ENCODE results near the gene DRAP1.

DNA sequence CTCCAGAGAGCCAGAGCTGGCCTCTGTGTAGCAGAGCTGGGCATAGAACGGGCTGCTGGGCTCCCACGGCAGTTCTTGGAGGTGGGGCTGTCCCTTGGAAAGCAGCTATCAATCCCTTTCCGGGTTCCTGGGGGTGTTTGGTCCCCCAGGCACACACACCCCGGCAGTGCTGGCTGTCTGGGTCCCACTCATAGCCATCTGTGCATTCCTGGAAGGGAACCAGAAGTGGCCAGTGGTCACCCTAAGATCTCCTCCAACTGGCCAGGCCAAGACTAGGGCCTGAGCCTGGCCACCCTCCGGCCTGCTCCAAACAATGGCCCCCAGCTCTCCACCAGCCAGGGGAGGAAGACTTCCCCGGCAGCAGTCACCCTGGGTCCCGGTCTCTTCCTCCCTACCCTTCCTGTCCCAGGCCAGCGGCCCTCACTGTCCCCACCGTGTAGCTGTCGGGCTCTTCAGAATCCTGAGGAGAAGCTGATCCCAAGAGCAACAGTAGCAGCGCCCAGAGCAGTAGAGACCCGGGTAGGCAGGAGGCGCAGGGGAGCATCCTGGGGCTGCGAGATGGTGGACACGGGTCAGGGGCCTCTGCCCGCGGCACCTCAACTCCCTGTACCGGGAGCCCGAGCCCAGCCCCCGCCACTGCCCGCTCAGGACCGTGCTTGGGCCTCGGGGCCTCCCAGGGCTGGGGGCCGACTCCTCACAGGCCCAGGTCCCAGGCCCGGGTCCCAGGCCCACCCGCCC lies 47.2 kb upstream of the DRAP1 start:
- TF ChIP-seq POLR2A (IDR thresholded peaks at IDR 0.05): no peak
- TF ChIP-seq, protein P1, sequence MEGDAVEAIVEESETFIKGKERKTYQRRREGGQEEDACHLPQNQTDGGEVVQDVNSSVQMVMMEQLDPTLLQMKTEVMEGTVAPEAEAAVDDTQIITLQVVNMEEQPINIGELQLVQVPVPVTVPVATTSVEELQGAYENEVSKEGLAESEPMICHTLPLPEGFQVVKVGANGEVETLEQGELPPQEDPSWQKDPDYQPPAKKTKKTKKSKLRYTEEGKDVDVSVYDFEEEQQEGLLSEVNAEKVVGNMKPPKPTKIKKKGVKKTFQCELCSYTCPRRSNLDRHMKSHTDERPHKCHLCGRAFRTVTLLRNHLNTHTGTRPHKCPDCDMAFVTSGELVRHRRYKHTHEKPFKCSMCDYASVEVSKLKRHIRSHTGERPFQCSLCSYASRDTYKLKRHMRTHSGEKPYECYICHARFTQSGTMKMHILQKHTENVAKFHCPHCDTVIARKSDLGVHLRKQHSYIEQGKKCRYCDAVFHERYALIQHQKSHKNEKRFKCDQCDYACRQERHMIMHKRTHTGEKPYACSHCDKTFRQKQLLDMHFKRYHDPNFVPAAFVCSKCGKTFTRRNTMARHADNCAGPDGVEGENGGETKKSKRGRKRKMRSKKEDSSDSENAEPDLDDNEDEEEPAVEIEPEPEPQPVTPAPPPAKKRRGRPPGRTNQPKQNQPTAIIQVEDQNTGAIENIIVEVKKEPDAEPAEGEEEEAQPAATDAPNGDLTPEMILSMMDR (IDR thresholded peaks at IDR 0.05): no peak
